Karpas-422 (cell line): ENCODE measurements around the gene ZW10. TPM values are rescaled to one million over a fixed set of nuclear protein-coding genes. Genes with fewer than 3 reads are reported as not detected.
A peak's percentile ranks its signal among the peaks of the same experiment; 100 is the strongest.

Experiments
- DNase-seq: peaks from one replicate; pipeline ENCODE4 v3.0.0-alpha.2; 2015
- H2AFZ ChIP-seq: fragments of 200-600 bp; sonication (generic); 2 replicates; pipeline ENCODE4 v1.6.1; 2014; ENCODE audit warnings: antibody characterized with exemption, low read length, mixed read lengths
- H3K27ac ChIP-seq: fragments of 200-600 bp; sonication (generic); 2 replicates; pipeline ENCODE4 v1.5.1; 2014; ENCODE audit warnings: mild to moderate bottlenecking, low read length, moderate library complexity
- H3K27me3 ChIP-seq: fragments of 200-600 bp; sonication (generic); 2 replicates; pipeline ENCODE4 v1.6.1; 2014; ENCODE audit warnings: low read length, mixed read lengths
- H3K36me3 ChIP-seq: fragments of 200-600 bp; sonication (generic); 2 replicates; pipeline ENCODE4 v1.6.1; 2014; ENCODE audit warnings: low read length, mixed read lengths; ENCODE audit not compliant: insufficient read depth
- H3K4me1 ChIP-seq: fragments of 200-600 bp; sonication (generic); 2 replicates; pipeline ENCODE4 v1.6.1; 2014; ENCODE audit warnings: mild to moderate bottlenecking, low read length, mixed read lengths
- H3K4me2 ChIP-seq: fragments of 200-600 bp; sonication (generic); 2 replicates; pipeline ENCODE4 v1.6.1; 2014; ENCODE audit warnings: low read length, low read depth, mild to moderate bottlenecking; ENCODE audit not compliant: poor library complexity, severe bottlenecking
- H3K4me3 ChIP-seq: fragments of 200-600 bp; sonication (generic); 2 replicates; pipeline ENCODE4 v1.5.1; 2014; ENCODE audit warnings: mild to moderate bottlenecking, antibody characterized with exemption, low read length, mixed read lengths
- H3K79me2 ChIP-seq: fragments of 200-600 bp; sonication (generic); 2 replicates; pipeline ENCODE4 v1.6.1; 2014; ENCODE audit warnings: mild to moderate bottlenecking, low read length, mixed read lengths
- H3K9ac ChIP-seq: fragments of 200-600 bp; sonication (generic); 2 replicates; pipeline ENCODE4 v1.6.0; 2014; ENCODE audit warnings: low read length
- H3K9me2 ChIP-seq: fragments of 200-600 bp; sonication (generic), shearing (Covaris generic); replicated peaks from 2 replicates; pipeline ENCODE4 v1.6.0; 2014; ENCODE audit warnings: mild to moderate bottlenecking, low read length, moderate library complexity; ENCODE audit not compliant: insufficient read depth
- H3K9me3 ChIP-seq: fragments of 300-700, 200-600 bp; sonication (generic); 2 replicates; pipeline ENCODE4 v1.6.1; 2014; ENCODE audit warnings: low read length, mixed read lengths
- H4K20me1 ChIP-seq: fragments of 200-600 bp; sonication (generic); 2 replicates; pipeline ENCODE4 v1.6.1; 2014; ENCODE audit warnings: mild to moderate bottlenecking, antibody characterized with exemption, low read length, low read depth; ENCODE audit not compliant: insufficient read depth
- total RNA-seq: library from RNA; depleted of rRNA; stranded (reverse); fragments of >200 nt; shearing (Covaris generic); gene quantifications from 2 replicates; pipeline ENCODE4 v1.2.3, GENCODE V29; 2014; ENCODE audit warnings: low replicate concordance; rRNA removed

Gene ZW10, protein sequence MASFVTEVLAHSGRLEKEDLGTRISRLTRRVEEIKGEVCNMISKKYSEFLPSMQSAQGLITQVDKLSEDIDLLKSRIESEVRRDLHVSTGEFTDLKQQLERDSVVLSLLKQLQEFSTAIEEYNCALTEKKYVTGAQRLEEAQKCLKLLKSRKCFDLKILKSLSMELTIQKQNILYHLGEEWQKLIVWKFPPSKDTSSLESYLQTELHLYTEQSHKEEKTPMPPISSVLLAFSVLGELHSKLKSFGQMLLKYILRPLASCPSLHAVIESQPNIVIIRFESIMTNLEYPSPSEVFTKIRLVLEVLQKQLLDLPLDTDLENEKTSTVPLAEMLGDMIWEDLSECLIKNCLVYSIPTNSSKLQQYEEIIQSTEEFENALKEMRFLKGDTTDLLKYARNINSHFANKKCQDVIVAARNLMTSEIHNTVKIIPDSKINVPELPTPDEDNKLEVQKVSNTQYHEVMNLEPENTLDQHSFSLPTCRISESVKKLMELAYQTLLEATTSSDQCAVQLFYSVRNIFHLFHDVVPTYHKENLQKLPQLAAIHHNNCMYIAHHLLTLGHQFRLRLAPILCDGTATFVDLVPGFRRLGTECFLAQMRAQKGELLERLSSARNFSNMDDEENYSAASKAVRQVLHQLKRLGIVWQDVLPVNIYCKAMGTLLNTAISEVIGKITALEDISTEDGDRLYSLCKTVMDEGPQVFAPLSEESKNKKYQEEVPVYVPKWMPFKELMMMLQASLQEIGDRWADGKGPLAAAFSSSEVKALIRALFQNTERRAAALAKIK
- total RNA-seq: 6.3 and 11.4 TPM in 2 replicates

GRCh38 chr11:113773416-113774173, at the start of gene ZW10:
Gene ZW10 (minus strand): TSS chr11:113773692. CDS start chr11:113773666, 26 bp downstream.
- Histone ChIP-seq H3K4me1 (peaks cover 27% of the 10 kb centered on the region), H3K79me2 (peaks cover 28% of the 10 kb centered on the region), H3K9ac (peak within 1 kb of the TSS; percentile 76), H3K27me3 (no peaks in the 10 kb centered on the region), H3K4me3 (peak within 1 kb of the TSS; percentile 77), H2AFZ (peak within 1 kb of the TSS; percentile 30; the same call in 1 of the 2 replicates), H4K20me1 (no peaks in the 10 kb centered on the region), H3K36me3 (no peaks in the 10 kb centered on the region), H3K9me2 (no peaks in the 10 kb centered on the region), H3K4me2 (peak within 1 kb of the TSS; percentile 62), H3K9me3 (no peaks in the 10 kb centered on the region), H3K27ac (no peak within 1 kb of the TSS)
- peak; percentile 94 for DNase-seq

DNA sequence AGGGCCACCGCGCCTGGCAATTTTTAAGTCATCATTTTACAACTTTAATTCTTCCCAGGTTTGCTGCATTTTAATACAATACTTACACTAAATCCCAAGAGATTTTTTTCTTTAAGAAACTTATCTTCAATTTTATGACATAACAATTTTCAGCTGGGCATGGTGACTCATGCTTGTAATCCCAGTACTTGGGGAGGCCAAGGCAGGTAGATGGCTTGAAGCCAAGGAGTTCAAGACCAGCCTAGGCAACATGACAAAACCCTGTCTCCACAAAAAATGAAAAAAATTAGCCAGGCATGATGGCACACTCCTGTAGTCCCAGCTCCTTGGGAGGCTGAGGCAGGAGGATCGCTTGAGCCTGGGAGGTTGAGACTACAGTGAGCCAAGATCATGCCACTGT, 44.9 kb upstream of the ZW10 start:
- H3K9ac ChIP-seq: no peak overlapping the region
- H3K27me3 ChIP-seq: no peaks in the 10 kb centered on the region
- H3K9me2 ChIP-seq: no peaks in the 10 kb centered on the region
- no peaks in the 10 kb centered on the region for H4K20me1 ChIP-seq
- no peaks in the 10 kb centered on the region for H3K79me2 ChIP-seq
- no peak overlapping the region for H3K4me2 ChIP-seq
- H3K4me3 ChIP-seq: no peak overlapping the region
- no peak for DNase-seq
- no peaks in the 10 kb centered on the region for H3K4me1 ChIP-seq
- H3K36me3 ChIP-seq: no peaks in the 10 kb centered on the region
- no peaks in the 10 kb centered on the region for H3K9me3 ChIP-seq
- no peak overlapping the region for H3K27ac ChIP-seq
- H2AFZ ChIP-seq: no peak overlapping the region

DNA sequence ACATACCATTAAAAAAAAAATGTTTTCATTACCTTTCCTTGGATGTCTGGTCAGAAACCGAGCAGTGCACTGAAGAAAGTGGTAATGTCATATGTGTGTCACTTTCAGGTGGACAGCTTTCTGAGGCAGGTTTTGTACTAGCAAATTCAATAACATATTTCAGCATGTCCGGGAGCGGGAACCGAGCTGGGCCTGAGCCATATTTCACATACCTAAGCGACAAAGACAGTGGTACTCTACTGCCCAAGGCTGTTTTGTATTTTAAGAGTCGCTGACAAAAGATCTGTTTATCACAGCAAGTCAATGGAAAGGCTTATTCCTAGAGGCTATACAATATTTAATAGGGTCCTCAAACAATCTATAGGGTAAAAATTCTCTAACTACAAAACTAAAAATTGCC, 44.1 kb upstream of the ZW10 start:
- Histone ChIP-seq H3K27me3 (no peaks in the 10 kb centered on the region), H3K27ac (no peak overlapping the region), H3K9me2 (no peaks in the 10 kb centered on the region), H4K20me1 (no peaks in the 10 kb centered on the region), H2AFZ (no peak overlapping the region), H3K9me3 (no peaks in the 10 kb centered on the region), H3K4me1 (no peaks in the 10 kb centered on the region), H3K4me2 (no peak overlapping the region), H3K79me2 (no peaks in the 10 kb centered on the region), H3K4me3 (no peak overlapping the region), H3K9ac (no peak overlapping the region), H3K36me3 (no peaks in the 10 kb centered on the region; the same call in 1 of the 2 replicates)
- no peak for DNase-seq

- H3K36me3 ChIP-seq: no peaks in the 10 kb centered on the region; the same call in 1 of the 2 replicates
These were observed 43.7 kb upstream of the ZW10 start for GRCh38 chr11:113817162-113817561.

GRCh38 chr11:113814181-113814580, 40.7 kb upstream of the ZW10 start:
- H3K4me3 ChIP-seq: no peak overlapping the region
- H3K9me2 ChIP-seq: no peaks in the 10 kb centered on the region
- no peaks in the 10 kb centered on the region for H3K27me3 ChIP-seq
- no peak for DNase-seq
- H3K4me1 ChIP-seq: no peaks in the 10 kb centered on the region
- no peak overlapping the region for H2AFZ ChIP-seq
- no peak overlapping the region for H3K4me2 ChIP-seq
- H4K20me1 ChIP-seq: no peaks in the 10 kb centered on the region
- H3K9me3 ChIP-seq: no peaks in the 10 kb centered on the region
- no peaks in the 10 kb centered on the region; the same call in 1 of the 2 replicates for H3K36me3 ChIP-seq
- H3K27ac ChIP-seq: no peak overlapping the region
- H3K79me2 ChIP-seq: no peaks in the 10 kb centered on the region
- H3K9ac ChIP-seq: no peak overlapping the region

More at GRCh38 chr11:113817162-113817561, 43.7 kb upstream of the ZW10 start:
- Histone ChIP-seq H3K4me3 (no peak overlapping the region), H3K79me2 (no peaks in the 10 kb centered on the region), H3K27me3 (no peaks in the 10 kb centered on the region), H3K9me3 (no peaks in the 10 kb centered on the region), H3K4me1 (no peaks in the 10 kb centered on the region), H2AFZ (no peak overlapping the region), H3K9ac (no peak overlapping the region), H3K4me2 (no peak overlapping the region), H3K9me2 (no peaks in the 10 kb centered on the region), H4K20me1 (no peaks in the 10 kb centered on the region), H3K27ac (no peak overlapping the region)
- no peak for DNase-seq

GRCh38 chr11:113808931-113809330, 35.4 kb upstream of the ZW10 start:
- no peak overlapping the region for H3K4me3 ChIP-seq
- no peak overlapping the region for H3K4me2 ChIP-seq
- H4K20me1 ChIP-seq: no peaks in the 10 kb centered on the region
- H3K27ac ChIP-seq: no peak overlapping the region
- H3K9me3 ChIP-seq: no peaks in the 10 kb centered on the region
- DNase-seq: no peak
- H2AFZ ChIP-seq: no peak overlapping the region
- no peaks in the 10 kb centered on the region for H3K9me2 ChIP-seq
- no peaks in the 10 kb centered on the region for H3K79me2 ChIP-seq
- no peaks in the 10 kb centered on the region for H3K27me3 ChIP-seq
- H3K4me1 ChIP-seq: no peaks in the 10 kb centered on the region
- peaks cover 2% of the 10 kb centered on the region; the same call in 1 of the 2 replicates for H3K36me3 ChIP-seq
- H3K9ac ChIP-seq: no peak overlapping the region

GRCh38 chr11:113806406-113806805, 32.9 kb upstream of the ZW10 start:
- Histone ChIP-seq H3K27ac (no peak overlapping the region), H3K4me2 (no peak overlapping the region), H3K36me3 (peaks cover 11% of the 10 kb centered on the region; the same call in 1 of the 2 replicates), H3K9ac (no peak overlapping the region), H2AFZ (no peak overlapping the region), H3K4me3 (no peak overlapping the region), H3K9me2 (no peaks in the 10 kb centered on the region), H3K79me2 (no peaks in the 10 kb centered on the region), H3K4me1 (no peaks in the 10 kb centered on the region), H4K20me1 (no peaks in the 10 kb centered on the region), H3K9me3 (no peaks in the 10 kb centered on the region), H3K27me3 (no peaks in the 10 kb centered on the region)
- DNase-seq: peak; percentile 65
